ENCODE results near the gene PDE11A.

Gene PDE11A

DNA sequence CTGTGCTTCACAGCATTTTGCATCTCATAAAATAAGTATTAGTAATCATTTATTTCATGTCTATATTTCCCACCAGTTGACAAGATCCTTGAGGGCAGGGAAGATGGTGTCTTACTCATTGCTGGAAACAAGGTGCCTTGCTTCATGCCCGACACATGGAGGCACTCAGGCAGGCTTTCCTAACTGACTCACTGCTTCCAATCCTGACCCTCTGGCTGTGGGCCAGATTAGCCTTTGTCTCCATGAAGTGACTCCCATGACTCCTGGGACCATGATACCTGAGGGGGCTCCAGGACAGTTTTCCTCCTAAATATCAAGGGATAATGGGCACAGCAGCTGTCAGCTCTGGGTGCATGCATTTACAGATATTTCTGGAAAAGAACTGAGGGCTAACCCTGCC, 405.0 kb downstream of the PDE11A start:
- DNase-seq (ENCODE audit: low read depth) = no peak

GRCh38 chr2:177666408-177666807, 406.2 kb downstream of the PDE11A start:
- no peak for DNase-seq (ENCODE audit: low read depth)

GRCh38 chr2:177665948-177666347, 406.6 kb downstream of the PDE11A start:
- no peak for DNase-seq (ENCODE audit: low read depth)

DNA sequence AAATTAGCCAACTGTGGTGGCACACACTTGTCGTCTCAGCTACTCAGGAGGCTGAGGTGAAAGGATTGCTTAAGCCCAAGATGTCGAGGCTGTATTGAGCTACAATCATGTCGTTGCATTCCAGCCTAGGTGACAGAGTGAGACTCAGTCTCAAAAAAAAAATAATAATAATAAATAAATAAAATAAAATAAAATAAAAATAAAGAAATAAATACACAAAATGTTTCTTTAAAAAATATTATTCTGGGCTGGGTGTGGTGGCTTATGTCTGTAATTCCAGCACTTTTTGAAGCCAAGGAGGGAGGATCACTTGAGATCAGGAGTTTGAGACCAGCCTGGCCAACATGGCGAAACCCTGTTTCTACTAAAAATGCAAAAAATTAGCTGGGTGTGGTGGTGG, 407.2 kb downstream of the PDE11A start:
- no peak for DNase-seq (ENCODE audit: low read depth)

DNA sequence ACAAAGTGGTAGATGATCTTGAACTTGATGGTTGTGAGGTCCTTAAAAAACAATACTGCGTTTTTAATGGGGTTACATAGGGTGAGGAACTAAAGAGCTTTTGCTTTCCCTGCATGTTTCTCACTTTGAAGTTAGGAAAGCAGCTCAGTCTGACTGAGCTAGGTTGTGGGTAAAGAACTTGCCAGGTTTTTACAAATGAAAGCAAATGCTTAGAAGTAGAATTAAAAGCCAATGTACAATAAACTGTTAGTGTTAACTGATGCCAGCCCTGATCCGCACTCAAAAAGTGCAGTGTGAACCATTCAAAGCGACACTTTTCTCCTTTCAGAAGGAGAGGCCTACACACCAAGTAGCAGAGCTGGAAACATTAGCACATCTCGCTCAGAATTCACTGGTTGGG, 409.7 kb downstream of the PDE11A start:
- no peak for DNase-seq (ENCODE audit: low read depth)

- DNase-seq (ENCODE audit: low read depth) = no peak
Observed at GRCh38 chr2:177660742-177661141, 411.8 kb downstream of the PDE11A start.

DNA sequence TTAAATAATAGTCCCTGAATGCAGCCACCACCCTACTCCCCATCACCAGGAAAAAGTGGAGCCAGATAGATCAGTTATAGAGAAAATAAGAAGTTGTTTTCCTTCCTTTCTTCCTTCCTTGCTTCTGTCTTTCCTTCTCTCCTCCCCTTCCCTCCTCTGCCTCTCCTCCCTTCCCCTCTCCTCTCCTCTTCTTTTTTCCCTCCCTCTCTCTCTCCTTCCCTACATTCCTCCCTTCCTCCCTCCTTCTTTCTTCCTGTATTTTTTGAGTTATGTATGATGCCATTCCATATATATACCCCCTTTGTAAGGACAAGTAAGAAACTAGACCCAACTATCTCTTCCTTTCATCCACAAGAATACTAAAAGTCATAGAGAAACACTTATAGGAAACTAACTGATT, 414.3 kb downstream of the PDE11A start:
- no peak for DNase-seq (ENCODE audit: low read depth)

DNA sequence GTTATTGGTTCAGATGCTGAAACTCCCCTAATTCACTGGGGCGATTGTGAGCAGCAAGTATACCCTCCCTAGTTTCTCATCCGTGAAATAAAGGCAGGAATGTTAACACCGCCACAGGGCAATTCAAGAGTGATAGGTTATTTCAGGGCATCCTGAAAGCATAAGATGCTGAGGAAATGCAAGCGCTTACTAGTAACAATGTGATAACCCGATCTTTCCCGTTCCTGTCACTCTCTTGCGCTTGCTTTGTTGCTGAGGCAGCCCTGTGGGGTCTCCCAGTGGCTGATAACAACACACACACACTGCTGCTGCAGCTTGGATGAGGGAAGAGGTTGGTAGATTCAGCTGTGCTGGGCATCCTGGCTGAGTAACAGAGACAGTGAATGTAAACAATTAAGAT, 420.7 kb downstream of the PDE11A start:
- DNase-seq (ENCODE audit: low read depth) = no peak

DNA sequence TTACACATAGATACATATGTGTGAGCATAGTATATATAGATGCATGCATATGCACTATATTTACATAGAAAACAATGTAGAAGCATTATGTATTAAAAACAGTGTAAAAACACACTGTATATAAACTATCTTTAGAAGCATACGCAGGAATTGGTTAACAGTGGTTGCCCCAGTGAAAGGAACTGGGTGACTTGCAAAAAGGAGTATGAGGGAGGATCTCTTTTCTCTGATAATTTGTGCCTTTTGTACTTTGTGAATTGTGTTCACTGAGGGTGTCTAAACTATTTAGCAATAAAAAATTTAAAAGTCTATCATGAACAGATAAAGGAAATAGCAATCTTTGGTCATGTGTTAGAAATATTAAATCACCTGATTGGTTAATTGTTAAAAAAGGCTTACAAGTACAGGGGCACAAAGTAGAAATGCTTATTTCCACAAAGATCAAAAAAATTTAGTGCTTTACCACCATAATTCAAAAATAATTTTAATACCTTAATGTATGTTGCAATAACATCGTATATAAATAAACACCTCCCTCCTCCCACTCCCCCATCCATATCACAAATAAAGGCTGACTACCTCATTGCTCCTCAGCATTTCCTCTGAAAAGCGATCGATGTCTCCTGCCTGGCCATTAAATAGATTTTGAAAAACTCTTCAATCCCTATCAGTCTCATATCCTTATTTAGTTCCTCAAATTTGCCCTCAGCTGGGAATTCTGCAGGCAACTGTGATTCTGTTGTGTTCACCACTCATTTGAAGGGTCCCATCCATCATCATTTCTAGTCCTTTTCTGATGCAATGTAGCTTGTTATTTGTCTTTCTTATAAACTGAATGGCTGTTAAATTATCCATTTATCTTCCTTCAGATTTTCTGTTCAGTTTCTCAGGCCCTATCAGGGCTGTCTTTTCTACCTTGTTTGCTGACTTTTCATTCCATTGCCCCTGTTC, 422.7 kb downstream of the PDE11A start:
- no peak for DNase-seq (ENCODE audit: low read depth)

DNA sequence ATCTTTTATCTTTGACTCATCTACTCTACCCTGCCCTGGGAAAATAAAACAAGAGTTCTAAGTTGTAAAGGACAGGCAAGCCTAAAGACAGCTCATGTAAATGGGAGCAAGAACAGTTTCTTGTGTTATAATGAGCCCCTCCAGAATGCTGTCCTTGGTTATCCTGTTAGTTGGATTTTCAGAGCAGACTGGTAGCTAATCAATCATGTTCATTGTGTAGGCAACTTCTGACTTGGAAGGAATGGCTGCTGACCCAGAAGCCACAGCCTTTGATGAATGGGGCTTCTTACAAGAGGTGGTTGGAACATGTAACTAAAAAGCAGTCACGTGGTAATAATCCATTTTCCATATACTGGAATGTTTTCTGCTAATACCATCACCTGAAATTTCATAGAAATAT, 425.8 kb downstream of the PDE11A start:
- DNase-seq (ENCODE audit: low read depth) = no peak

GRCh38 chr2:177646241-177646640, 426.3 kb downstream of the PDE11A start:
- no peak for DNase-seq (ENCODE audit: low read depth)

- DNase-seq (ENCODE audit: low read depth) = no peak
Observed at GRCh38 chr2:177641331-177641730, 431.2 kb downstream of the PDE11A start.

DNA sequence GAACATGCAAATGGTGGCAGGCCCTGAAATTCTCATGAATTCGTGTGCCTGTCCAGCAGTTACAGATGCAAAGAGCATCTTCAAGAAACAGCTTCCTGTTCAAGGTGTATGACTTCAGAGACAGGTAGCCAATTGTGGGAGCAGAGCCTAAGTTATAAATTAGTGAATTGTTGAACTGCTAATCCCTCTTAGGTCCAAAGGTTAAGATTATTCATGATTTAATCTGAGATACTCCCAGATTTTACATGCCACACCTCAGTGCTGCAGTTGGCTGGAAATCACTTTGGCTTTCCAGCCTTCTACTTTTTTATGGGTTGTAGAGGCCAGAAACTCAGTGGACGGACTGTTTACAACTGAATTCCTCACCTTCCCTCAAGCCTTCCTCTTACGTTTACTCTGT, 432.2 kb downstream of the PDE11A start:
- no peak for DNase-seq (ENCODE audit: low read depth)

DNA sequence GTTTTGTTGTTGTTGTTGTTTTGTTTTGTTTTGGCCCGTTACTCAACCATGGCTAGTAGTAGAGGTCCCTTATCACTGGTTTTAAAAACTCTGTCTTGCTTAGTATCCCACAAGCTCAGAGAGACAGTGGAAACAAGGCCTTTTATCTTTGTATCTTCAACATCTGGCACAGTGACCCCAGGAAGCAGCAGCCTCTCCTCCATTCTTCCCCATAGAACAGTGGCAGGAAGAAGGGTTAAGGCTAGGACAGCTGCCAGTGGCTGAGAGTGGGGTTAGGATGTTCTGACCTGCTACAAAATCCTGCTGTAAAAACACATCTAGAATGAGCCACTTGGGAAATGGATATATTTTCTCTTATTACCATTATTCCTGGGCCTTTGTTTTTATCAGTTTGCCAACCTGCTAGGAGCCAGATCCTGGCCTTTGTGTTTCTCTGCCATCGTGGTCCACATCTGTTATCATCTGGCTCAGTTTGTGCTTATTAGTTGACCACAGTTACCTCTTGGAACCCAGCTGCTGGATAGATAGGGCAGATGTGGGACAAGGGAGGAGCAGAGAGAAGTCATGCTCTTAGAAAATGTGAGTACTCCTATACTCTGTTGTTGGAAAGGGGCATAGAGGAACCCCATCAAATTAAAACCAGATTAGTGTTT, 433.2 kb downstream of the PDE11A start:
- DNase-seq (ENCODE audit: low read depth) = no peak

- no peak for DNase-seq (ENCODE audit: low read depth)
Observed at GRCh38 chr2:177638507-177638906, 434.1 kb downstream of the PDE11A start.

- DNase-seq (ENCODE audit: low read depth) = no peak
Observed at GRCh38 chr2:177636672-177637071, 435.9 kb downstream of the PDE11A start.

DNA sequence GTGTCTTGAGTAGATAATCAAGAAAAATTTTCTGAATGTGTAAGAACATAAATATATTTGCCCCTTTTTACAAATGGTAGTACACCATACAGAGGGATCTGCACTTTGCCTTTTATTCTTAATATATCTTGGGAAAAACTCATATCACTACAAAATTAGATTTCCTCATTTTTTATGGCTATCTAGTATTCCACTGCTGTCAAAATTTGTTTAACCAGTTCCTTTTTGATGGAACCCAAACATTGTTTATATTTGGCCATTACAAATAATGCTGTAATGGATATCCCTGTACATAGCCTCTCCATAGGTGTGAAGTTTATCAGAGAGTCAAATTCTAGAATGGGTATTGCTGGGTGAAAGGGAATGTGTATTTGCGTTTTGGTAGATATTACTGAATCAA, 436.9 kb downstream of the PDE11A start:
- DNase-seq (ENCODE audit: low read depth) = no peak

DNA sequence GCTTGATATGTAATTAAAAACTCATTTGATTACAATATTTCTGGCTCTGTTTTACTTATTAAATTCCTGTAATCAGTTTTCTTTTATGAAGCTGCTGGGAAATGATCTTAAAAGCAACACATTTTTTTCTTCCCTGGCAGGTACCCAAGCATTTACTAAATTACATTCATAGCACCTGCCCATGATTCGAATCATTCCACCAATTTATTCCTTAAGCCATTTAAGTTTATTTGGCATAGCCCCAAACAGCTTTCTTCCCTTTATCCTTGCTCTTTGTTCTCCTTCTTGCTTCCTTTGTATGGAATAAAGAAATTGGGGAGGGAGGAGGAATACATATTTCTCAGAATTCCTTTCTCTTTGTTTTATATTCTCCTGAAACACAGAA, 438.7 kb downstream of the PDE11A start:
- no peak for DNase-seq (ENCODE audit: low read depth)

- no peak for DNase-seq (ENCODE audit: low read depth)
Observed at GRCh38 chr2:177633111-177633510, 439.5 kb downstream of the PDE11A start.

DNA sequence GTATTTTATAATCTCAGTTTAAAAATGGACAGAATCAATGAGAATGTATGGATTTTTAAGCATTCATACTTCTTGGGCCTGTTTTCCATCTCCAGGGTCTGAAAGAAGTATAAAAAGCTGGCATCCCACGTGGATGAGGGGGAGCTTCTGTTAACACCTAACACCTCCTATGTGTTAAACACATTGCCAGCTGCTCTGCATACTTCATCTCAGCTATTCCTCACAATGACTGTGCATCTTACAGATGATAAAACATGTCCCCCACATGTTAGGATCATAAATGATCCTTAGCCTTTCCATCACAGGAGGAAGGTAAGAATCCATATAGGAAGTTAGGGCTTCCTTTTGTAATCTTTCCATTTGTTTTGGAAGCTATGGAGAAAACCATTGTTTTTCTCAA, 440.9 kb downstream of the PDE11A start:
- no peak for DNase-seq (ENCODE audit: low read depth)

GRCh38 chr2:177629357-177630024, 443.1 kb downstream of the PDE11A start:
- DNase-seq (ENCODE audit: low read depth) = no peak

- no peak for DNase-seq (ENCODE audit: low read depth)
Observed at GRCh38 chr2:177628831-177629230, 443.7 kb downstream of the PDE11A start.
